Activated B cell treated with CpG ODN at 0.5 μM for 24 hours (primary cell): Measurements from ENCODE around the gene PTPRK. TPM values are rescaled to one million over a fixed set of nuclear protein-coding genes. Genes with fewer than 3 reads are reported as not detected.

Experiments
- ATAC-seq: fragments of 200-7000 bp; cut with Tn5 transposase; one replicate; pipeline ENCODE4 v1.10.0; 2021; ENCODE audit warnings: low read depth, mild to moderate bottlenecking, moderate library complexity
- CTCF ChIA-PET: fragments of 350-600 bp; sonication (Branson Sonifier 250); formaldehyde crosslinking; loops from one replicate; lab custom pipeline; 2021; ENCODE audit warnings: antibody characterized with exemption; lab: Charles Lee
- POLR2A ChIA-PET: fragments of 350-600 bp; sonication (Branson Sonifier 250); formaldehyde crosslinking; loops from one replicate; lab custom pipeline; 2021; ENCODE audit warnings: antibody characterized with exemption; lab: Charles Lee
- DNase-seq: peaks from one replicate; pipeline ENCODE4 v3.0.0; 2022
- H3K27ac Mint-ChIP-seq: one replicate; pipeline ENCODE4 v1.8.0; 2020; ENCODE audit warnings: mixed read lengths
- H3K27me3 Mint-ChIP-seq: one replicate; pipeline ENCODE4 v1.8.0; 2021; ENCODE audit warnings: mixed read lengths
- H3K36me3 Mint-ChIP-seq: one replicate; pipeline ENCODE4 v1.8.0; 2021; ENCODE audit warnings: low read depth, mixed read lengths
- H3K4me1 Mint-ChIP-seq: one replicate; pipeline ENCODE4 v1.8.0; 2021; ENCODE audit warnings: mixed read lengths
- H3K4me3 Mint-ChIP-seq: one replicate; pipeline ENCODE4 v1.8.0; 2020; ENCODE audit warnings: mild to moderate bottlenecking, mixed read lengths
- H3K9me3 Mint-ChIP-seq: one replicate; pipeline ENCODE4 v1.8.0; 2020; ENCODE audit warnings: mixed read lengths
- intact Hi-C: fragments of 100-400 bp; cut with micrococcal nuclease; formaldehyde crosslinking; loops from one replicate; pipeline ENCODE4 v1.15.1; 2024
- total RNA-seq: library from RNA; stranded (reverse); gene quantifications from 2 replicates; pipeline ENCODE4 v1.2.3, GENCODE V29; 2022
- TF ChIP-seq, protein P1 (sequence below): fragments of 200-600 bp; IDR thresholded peaks from one replicate; pipeline ENCODE4 v1.8.0; 2022; ENCODE audit warnings: antibody characterized with exemption, mild to moderate bottlenecking

Gene PTPRK
- total RNA-seq, 1 donor from 2014 or later: 14.2 TPM

GRCh38 chr6:128107682-128108081 lies 412.7 kb downstream of the PTPRK start:
- ATAC-seq: no peak

DNA sequence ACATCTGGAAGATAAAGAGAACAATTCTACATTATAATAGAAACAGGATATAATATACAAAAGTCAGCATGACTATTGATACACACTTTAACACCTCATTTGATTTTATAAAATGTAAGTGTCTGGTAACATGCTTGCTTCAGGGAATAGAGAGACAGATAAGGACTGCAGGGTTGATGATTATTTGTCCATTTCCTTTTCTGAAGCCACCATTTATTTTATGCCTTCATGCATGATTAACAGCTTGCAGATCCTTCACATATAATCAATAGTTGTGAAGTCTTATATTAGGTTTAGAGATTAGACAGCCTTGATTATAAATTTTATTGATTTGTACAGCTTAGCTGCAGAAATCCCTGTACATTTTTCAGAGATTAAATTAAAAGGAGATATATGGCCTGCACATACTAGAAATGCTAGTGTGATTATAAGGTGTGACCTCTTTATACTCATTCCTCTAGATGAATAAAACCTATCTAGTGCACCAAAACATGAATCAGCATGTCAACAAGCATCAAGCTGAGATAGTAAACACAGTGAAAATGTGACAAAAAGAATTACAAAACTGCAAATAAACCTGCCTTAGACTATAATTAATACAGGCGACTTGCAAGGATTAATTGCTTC lies 420.7 kb downstream of the PTPRK start:
- TF ChIP-seq, protein P1, sequence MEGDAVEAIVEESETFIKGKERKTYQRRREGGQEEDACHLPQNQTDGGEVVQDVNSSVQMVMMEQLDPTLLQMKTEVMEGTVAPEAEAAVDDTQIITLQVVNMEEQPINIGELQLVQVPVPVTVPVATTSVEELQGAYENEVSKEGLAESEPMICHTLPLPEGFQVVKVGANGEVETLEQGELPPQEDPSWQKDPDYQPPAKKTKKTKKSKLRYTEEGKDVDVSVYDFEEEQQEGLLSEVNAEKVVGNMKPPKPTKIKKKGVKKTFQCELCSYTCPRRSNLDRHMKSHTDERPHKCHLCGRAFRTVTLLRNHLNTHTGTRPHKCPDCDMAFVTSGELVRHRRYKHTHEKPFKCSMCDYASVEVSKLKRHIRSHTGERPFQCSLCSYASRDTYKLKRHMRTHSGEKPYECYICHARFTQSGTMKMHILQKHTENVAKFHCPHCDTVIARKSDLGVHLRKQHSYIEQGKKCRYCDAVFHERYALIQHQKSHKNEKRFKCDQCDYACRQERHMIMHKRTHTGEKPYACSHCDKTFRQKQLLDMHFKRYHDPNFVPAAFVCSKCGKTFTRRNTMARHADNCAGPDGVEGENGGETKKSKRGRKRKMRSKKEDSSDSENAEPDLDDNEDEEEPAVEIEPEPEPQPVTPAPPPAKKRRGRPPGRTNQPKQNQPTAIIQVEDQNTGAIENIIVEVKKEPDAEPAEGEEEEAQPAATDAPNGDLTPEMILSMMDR: no peak
- POLR2A ChIA-PET: no interaction called here
- DNase-seq (no peak), ATAC-seq (no peak)
- Mint-ChIP-seq H3K27me3 (no peaks in the 10 kb centered on the region), H3K4me3 (no peak overlapping the region), H3K4me1 (peaks cover 3% of the 10 kb centered on the region), H3K36me3 (no peaks in the 10 kb centered on the region), H3K9me3 (no peaks in the 10 kb centered on the region), H3K27ac (no peak overlapping the region)
- CTCF ChIA-PET: no interaction called here
- intact Hi-C loops: loop anchor here (10.0 kb wide), 1 partner anchor 225 kb away; no protein-coding TSS in a partner anchor

More at GRCh38 chr6:128107682-128108081, 412.7 kb downstream of the PTPRK start:
- peaks cover 2% of the 10 kb centered on the region for H3K36me3 Mint-ChIP-seq
- H3K4me3 Mint-ChIP-seq: no peak overlapping the region
- POLR2A ChIA-PET: no interaction called here
- H3K9me3 Mint-ChIP-seq: no peaks in the 10 kb centered on the region
- CTCF ChIA-PET: no interaction called here
- H3K27me3 Mint-ChIP-seq: no peaks in the 10 kb centered on the region
- H3K27ac Mint-ChIP-seq: no peak overlapping the region
- no peak for DNase-seq
- intact Hi-C loops: loop anchor here (10.0 kb wide), 1 partner anchor 217 kb away; no protein-coding TSS in a partner anchor
- TF ChIP-seq, protein P1: no peak
- H3K4me1 Mint-ChIP-seq: peaks cover 3% of the 10 kb centered on the region

DNA sequence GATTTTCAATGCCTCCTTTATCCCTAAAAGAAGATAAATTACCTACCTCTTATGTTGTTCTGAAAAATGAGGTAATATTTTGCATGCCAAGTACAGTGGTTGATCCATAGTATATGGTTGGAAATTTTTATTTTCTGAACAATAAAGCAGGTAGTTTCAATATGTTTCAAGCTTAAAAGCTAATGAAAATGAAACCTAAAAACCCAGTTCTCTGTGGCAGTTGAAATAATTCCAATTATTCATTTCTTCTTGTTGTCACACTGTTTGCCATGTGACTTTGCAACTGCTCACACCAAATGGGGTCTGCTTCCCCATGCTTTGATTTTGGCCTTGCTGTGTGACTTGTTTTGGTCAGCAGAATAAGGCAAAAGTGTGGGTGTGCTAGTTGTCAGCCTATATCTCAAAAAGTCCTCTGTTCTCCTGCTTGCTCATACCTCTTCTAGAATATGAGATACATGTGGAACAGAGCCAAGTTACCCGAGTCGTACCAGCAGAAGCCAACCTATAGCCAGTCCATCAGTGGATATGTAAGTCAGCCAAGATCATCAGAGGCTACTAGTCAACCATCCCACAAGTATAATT lies 422.3 kb downstream of the PTPRK start:
- Mint-ChIP-seq H3K27me3 (no peaks in the 10 kb centered on the region), H3K9me3 (no peaks in the 10 kb centered on the region), H3K4me3 (no peak overlapping the region), H3K4me1 (no peaks in the 10 kb centered on the region), H3K27ac (no peak overlapping the region), H3K36me3 (no peaks in the 10 kb centered on the region)
- TF ChIP-seq, protein P1: no peak
- CTCF ChIA-PET: no interaction called here
- DNase-seq: no peak
- ATAC-seq: no peak
- intact Hi-C loops: no loop called here
- POLR2A ChIA-PET: no interaction called here

- H3K27ac Mint-ChIP-seq: no peak overlapping the region
- no peak for ATAC-seq
- H3K4me1 Mint-ChIP-seq: no peaks in the 10 kb centered on the region
- no peaks in the 10 kb centered on the region for H3K9me3 Mint-ChIP-seq
- ChIA-PET CTCF (no interaction called here), POLR2A (no interaction called here)
- DNase-seq: no peak
- H3K36me3 Mint-ChIP-seq: no peaks in the 10 kb centered on the region
- H3K27me3 Mint-ChIP-seq: no peaks in the 10 kb centered on the region
- TF ChIP-seq, protein P1: no peak
- no peak overlapping the region for H3K4me3 Mint-ChIP-seq
- intact Hi-C loops: no loop called here
These were observed 423.4 kb downstream of the PTPRK start for GRCh38 chr6:128097009-128097408.

DNA sequence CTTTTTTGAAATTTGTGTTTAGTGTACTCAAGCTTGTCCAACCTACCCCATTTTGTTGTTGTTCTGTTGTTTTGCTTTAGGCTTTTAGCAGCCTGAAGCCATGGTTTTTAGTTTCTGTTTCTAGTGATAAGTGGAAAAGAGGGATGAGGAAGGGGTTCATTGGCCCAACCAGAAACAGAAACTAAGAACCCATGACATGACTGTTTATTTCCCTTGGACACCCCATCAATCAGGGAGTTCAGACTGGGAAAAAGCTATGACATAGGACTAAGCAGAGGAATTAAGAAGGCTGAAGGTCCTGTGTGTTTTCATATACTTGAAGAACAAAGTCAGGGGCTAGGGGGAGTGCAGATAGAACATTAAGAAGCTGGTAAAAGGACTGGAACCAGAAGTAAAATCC lies 425.0 kb downstream of the PTPRK start:
- no peak for ATAC-seq
- POLR2A ChIA-PET: no interaction called here
- intact Hi-C loops: no loop called here
- no peaks in the 10 kb centered on the region for H3K4me1 Mint-ChIP-seq
- CTCF ChIA-PET: no interaction called here
- TF ChIP-seq, protein P1: no peak
- H3K9me3 Mint-ChIP-seq: no peaks in the 10 kb centered on the region
- no peaks in the 10 kb centered on the region for H3K27me3 Mint-ChIP-seq
- no peak overlapping the region for H3K4me3 Mint-ChIP-seq
- H3K36me3 Mint-ChIP-seq: peaks cover 4% of the 10 kb centered on the region
- DNase-seq: no peak
- no peak overlapping the region for H3K27ac Mint-ChIP-seq
